ENCODE data around the gene INTS15.

- no peak for TF ChIP-seq EZH2 (IDR thresholded peaks at IDR 0.05; ENCODE audit: low read depth, unreplicated experiment)
- TF ChIP-seq CREB1 (CRISPR knock-in tag; IDR thresholded peaks at IDR 0.05; ENCODE audit: low read depth) = no peak
- no peak for TF ChIP-seq POLR2AphosphoS5 (IDR thresholded peaks at IDR 0.05; ENCODE audit: low read depth)
- no peak for TF ChIP-seq CTCF (conservative IDR thresholded peaks at IDR 0.05; ENCODE audit: low read depth in 2 of 2)
- TF ChIP-seq, protein P1, sequence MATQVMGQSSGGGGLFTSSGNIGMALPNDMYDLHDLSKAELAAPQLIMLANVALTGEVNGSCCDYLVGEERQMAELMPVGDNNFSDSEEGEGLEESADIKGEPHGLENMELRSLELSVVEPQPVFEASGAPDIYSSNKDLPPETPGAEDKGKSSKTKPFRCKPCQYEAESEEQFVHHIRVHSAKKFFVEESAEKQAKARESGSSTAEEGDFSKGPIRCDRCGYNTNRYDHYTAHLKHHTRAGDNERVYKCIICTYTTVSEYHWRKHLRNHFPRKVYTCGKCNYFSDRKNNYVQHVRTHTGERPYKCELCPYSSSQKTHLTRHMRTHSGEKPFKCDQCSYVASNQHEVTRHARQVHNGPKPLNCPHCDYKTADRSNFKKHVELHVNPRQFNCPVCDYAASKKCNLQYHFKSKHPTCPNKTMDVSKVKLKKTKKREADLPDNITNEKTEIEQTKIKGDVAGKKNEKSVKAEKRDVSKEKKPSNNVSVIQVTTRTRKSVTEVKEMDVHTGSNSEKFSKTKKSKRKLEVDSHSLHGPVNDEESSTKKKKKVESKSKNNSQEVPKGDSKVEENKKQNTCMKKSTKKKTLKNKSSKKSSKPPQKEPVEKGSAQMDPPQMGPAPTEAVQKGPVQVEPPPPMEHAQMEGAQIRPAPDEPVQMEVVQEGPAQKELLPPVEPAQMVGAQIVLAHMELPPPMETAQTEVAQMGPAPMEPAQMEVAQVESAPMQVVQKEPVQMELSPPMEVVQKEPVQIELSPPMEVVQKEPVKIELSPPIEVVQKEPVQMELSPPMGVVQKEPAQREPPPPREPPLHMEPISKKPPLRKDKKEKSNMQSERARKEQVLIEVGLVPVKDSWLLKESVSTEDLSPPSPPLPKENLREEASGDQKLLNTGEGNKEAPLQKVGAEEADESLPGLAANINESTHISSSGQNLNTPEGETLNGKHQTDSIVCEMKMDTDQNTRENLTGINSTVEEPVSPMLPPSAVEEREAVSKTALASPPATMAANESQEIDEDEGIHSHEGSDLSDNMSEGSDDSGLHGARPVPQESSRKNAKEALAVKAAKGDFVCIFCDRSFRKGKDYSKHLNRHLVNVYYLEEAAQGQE (IDR thresholded peaks at IDR 0.05; ENCODE audit: unreplicated experiment) = no peak
Measured at GRCh38 chr7:6542368-6542767, 47.5 kb upstream of the INTS15 start.

All from GM23338 (cell line).